WERI-Rb-1 (cell line): ENCODE measurements around the gene FAHD1.

Experiments used
- DNase-seq: peaks from one replicate; pipeline ENCODE4 v3.0.0-alpha.2; 2020
- H3K27ac ChIP-seq: fragments of 250-450 bp; sonication (Bioruptor Pico); 2 replicates; pipeline ENCODE4 v1.5.1; 2020; ENCODE audit warnings: mild to moderate bottlenecking, moderate library complexity
- H3K27me3 ChIP-seq: fragments of 250-450 bp; sonication (Bioruptor Pico); 2 replicates; pipeline ENCODE4 v1.5.1; 2021; ENCODE audit warnings: mild to moderate bottlenecking, low read depth, moderate library complexity; ENCODE audit not compliant: insufficient read depth, severe bottlenecking
- H3K36me3 ChIP-seq: fragments of 250-450 bp; sonication (Bioruptor Pico); 2 replicates; pipeline ENCODE4 v1.5.1; 2020; ENCODE audit warnings: mild to moderate bottlenecking, moderate library complexity
- H3K4me3 ChIP-seq: 2 replicates; pipeline ENCODE4 v1.5.1; 2011; ENCODE audit warnings: low read depth, mild to moderate bottlenecking, control low read depth, low read length
- H3K9me3 ChIP-seq: fragments of 250-450 bp; sonication (Bioruptor Pico); 2 replicates; pipeline ENCODE4 v1.5.1; 2021; ENCODE audit warnings: mild to moderate bottlenecking, moderate library complexity; ENCODE audit not compliant: severe bottlenecking
- CTCF ChIP-seq: IDR thresholded peaks from 2 replicates; pipeline ENCODE4 v1.5.1; 2011; ENCODE audit warnings: low read depth, mild to moderate bottlenecking, control low read depth, inconsistent platforms, low read length

The FAHD1 gene

GRCh38 chr16:1834096-1834495 lies 7.1 kb downstream of the FAHD1 start:
- Histone ChIP-seq H3K27me3 (no peaks in the 10 kb centered on the region), H3K36me3 (peaks cover 12% of the 10 kb centered on the region), H3K9me3 (no peaks in the 10 kb centered on the region), H3K4me3 (no peak overlapping the region), H3K27ac (no peak overlapping the region)
- no peak for DNase-seq
- no peak for TF ChIP-seq CTCF

GRCh38 chr16:1839554-1839953 lies 12.5 kb downstream of the FAHD1 start:
- no peaks in the 10 kb centered on the region for H3K36me3 ChIP-seq
- DNase-seq, result no peak
- no peaks in the 10 kb centered on the region for H3K27me3 ChIP-seq
- no peak for TF ChIP-seq CTCF
- H3K27ac ChIP-seq, result no peak overlapping the region
- no peak overlapping the region for H3K4me3 ChIP-seq
- no peaks in the 10 kb centered on the region for H3K9me3 ChIP-seq

GRCh38 chr16:1845985-1846384 lies 19.0 kb downstream of the FAHD1 start:
- no peaks in the 10 kb centered on the region for H3K36me3 ChIP-seq
- H3K4me3 ChIP-seq, result no peak overlapping the region
- DNase-seq, result no peak
- H3K9me3 ChIP-seq, result no peaks in the 10 kb centered on the region
- no peak for TF ChIP-seq CTCF
- H3K27ac ChIP-seq, result no peak overlapping the region
- H3K27me3 ChIP-seq, result no peaks in the 10 kb centered on the region

- H3K9me3 ChIP-seq, result no peaks in the 10 kb centered on the region
- DNase-seq, result no peak
- H3K4me3 ChIP-seq, result no peak overlapping the region
- H3K36me3 ChIP-seq, result no peaks in the 10 kb centered on the region
- no peak for TF ChIP-seq CTCF
- H3K27ac ChIP-seq, result no peak overlapping the region
- H3K27me3 ChIP-seq, result no peaks in the 10 kb centered on the region
Measured at GRCh38 chr16:1846416-1846815, 19.4 kb downstream of the FAHD1 start.

GRCh38 chr16:1850981-1851380 lies 24.0 kb downstream of the FAHD1 start:
- Histone ChIP-seq H3K4me3 (no peak overlapping the region), H3K27me3 (no peaks in the 10 kb centered on the region), H3K9me3 (no peaks in the 10 kb centered on the region), H3K36me3 (no peaks in the 10 kb centered on the region), H3K27ac (no peak overlapping the region)
- no peak for TF ChIP-seq CTCF
- DNase-seq, result no peak

GRCh38 chr16:1851793-1852192 lies 24.8 kb downstream of the FAHD1 start:
- TF ChIP-seq CTCF, result no peak
- no peak for DNase-seq
- Histone ChIP-seq H3K27me3 (no peaks in the 10 kb centered on the region), H3K9me3 (no peaks in the 10 kb centered on the region), H3K27ac (no peak overlapping the region), H3K36me3 (no peaks in the 10 kb centered on the region), H3K4me3 (no peak overlapping the region)
